NOMO-1 (cell line): Measurements from ENCODE around the gene MAP3K2.

Source experiments
- DNase-seq, 2 experiments: peaks; one replicate each; lab custom pipeline; 2025; ENCODE audit not compliant: unreplicated experiment in 2 of 2; lab: John Stamatoyannopoulos, UW

The MAP3K2 gene, protein sequence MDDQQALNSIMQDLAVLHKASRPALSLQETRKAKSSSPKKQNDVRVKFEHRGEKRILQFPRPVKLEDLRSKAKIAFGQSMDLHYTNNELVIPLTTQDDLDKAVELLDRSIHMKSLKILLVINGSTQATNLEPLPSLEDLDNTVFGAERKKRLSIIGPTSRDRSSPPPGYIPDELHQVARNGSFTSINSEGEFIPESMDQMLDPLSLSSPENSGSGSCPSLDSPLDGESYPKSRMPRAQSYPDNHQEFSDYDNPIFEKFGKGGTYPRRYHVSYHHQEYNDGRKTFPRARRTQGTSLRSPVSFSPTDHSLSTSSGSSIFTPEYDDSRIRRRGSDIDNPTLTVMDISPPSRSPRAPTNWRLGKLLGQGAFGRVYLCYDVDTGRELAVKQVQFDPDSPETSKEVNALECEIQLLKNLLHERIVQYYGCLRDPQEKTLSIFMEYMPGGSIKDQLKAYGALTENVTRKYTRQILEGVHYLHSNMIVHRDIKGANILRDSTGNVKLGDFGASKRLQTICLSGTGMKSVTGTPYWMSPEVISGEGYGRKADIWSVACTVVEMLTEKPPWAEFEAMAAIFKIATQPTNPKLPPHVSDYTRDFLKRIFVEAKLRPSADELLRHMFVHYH

DNA sequence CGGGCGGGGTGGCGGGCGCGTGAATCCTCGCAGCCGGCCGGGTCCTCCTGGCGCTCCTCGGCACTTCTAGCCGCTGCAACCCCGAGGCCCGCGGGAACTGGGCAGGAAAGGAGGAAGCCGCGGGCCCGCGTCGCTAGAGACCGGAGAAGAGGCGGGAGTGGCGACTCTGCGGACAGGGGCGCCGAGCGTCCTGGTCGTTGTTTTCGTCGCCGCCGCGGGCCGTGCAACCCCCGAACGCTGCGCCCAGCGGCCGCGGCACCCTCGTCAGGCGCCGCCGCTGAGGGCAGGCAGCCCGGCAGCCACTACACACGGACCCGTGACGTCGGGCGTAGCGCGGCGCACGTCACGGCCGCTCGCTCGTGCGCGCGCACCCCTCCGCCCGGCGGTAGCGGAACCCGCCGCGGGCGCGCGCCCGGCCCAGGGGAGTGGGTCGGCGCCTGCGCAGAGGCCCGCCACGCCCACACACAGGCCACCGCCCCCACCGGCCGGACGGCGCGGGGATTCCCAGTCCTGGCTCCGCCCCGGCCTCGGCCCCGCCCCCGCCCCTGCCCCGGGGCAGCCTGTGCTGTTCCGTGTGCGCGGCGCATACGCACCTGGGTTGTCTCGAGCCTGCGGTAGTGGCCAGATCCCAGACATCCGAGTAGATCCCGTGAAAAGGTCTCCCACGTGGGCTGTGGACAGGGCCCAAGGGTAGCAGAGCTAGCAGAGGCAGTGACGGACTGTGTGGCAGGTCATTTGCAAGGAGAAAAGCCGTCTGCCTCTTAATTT, at the start of gene MAP3K2:
Gene MAP3K2 (minus strand): TSS at position 321 of the 768 bp plus-strand sequence. CDS start 44,846 bp downstream, outside the sequence.
- peak; percentile 74 to 91 for DNase-seq

DNA sequence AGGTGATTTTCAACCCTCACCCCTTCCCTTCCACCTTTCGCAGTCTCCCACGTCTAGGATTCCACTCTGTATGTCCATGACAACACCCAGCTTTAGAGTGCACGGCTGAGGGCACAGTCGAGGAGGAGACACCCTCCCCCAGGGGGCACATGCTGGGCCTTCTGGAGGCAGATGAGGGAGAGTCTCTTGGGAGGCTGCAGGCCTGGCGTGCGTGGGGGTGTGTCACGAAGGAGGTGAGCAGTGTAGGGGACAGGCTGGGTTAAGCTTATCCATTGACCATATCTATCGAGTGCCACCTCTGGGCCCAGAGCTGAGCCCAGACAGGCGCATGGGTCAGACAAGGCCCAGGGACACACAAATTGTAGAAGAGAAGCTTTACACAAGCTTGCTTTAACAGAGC, 49.3 kb upstream of the MAP3K2 start:
- no peak for DNase-seq

DNA sequence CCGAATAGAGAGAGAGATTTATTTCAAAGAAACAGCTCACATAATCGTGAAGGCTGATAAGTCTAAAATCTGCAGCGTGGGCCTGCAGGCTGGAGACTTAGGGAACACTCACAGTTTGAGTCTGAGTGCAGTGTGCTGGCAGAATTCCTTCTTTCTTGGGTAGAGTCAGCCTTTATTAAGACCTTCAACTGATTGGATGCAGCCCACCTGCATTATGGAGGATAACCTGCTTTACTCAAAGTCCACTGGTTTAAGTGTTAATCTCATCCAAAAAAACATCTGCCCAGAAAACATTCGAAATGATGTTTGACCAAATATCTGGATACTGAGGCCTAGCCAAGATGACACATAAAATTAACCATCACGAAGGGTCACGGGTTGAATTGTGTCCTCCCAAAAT, 46.7 kb upstream of the MAP3K2 start:
- no peak for DNase-seq

DNA sequence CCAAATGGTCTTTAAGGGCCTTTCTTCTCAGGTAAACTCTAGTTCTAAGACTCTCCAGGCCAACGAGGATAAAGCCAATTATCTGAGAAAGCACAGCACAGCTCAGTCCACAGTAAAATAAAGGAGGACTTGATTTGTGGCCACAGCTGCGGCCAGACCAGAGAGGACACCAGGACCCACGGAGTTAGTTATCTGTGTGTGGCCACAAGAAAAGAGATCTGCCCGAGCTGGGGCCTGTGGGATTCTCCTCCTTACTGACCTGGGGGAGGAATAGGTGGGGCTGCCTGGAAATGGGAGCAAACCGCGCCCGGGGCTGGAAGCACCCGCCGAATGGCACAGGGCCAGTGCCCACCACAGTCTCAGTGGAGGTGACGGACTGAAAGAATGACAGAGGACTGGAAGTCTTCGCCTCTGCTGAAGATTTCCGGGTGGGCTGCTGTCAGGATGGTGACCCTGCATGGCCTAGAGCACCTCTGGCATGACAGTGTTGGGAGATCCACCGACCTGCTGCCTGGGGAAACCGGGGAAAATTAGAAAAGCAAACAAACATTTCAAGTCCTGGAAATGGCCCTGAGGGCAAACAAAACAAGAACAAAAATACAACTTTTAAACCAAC, 43.7 kb upstream of the MAP3K2 start:
- DNase-seq = no peak

DNA sequence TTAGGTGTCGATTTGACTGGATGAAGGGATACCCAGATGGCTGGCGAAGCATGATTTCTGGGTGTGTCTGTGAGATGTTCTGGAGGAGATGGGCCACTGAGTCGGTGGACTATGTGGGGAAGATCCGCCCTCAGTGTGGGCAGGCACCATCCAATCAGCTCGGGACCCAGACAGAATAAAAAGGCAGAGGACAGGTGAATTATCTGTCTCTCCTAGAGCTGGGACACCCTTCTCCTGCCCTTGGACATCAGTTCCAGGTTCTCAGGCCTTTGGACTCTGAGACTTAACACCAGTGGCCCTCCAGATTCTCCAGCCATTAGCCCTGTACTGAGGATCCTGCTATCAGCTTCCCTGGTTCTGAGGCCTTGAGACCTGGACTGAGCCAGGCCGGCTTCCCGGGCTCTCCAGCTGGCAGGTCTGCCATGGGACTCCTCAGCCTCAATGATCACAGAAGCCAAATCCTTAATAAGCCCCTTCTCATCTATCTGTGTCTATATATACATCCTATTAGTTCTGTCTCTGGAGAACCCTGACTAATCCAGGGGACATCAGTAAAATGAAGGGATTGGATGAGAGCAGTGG, 42.2 kb upstream of the MAP3K2 start:
- no peak for DNase-seq

DNA sequence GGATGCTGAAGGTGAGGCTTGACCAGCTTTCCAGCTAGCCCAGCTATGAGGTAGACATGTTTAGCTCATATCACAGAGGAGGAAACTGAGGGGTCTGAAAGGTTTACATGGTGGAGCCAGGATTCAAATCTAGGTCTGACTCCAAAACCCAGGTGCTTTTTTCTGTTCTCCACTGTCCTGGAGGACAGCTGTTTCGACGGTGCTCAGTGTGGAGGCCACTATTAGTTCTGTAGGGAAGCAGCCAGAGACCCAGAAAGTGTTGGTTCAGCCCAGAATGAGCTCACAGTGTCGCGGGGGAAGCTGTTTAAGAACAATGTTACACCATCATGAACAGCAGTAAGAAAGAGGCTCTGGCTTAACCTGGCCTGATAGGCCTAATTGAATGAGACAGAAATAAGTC, 41.5 kb upstream of the MAP3K2 start:
- no peak for DNase-seq

DNA sequence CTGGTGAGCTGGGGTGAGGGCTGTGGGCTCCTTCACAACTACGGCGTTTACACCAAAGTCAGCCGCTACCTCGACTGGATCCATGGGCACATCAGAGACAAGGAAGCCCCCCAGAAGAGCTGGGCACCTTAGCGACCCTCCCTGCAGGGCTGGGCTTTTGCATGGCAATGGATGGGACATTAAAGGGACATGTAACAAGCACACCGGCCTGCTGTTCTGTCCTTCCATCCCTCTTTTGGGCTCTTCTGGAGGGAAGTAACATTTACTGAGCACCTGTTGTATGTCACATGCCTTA, 41.0 kb upstream of the MAP3K2 start:
- DNase-seq = no peak

DNA sequence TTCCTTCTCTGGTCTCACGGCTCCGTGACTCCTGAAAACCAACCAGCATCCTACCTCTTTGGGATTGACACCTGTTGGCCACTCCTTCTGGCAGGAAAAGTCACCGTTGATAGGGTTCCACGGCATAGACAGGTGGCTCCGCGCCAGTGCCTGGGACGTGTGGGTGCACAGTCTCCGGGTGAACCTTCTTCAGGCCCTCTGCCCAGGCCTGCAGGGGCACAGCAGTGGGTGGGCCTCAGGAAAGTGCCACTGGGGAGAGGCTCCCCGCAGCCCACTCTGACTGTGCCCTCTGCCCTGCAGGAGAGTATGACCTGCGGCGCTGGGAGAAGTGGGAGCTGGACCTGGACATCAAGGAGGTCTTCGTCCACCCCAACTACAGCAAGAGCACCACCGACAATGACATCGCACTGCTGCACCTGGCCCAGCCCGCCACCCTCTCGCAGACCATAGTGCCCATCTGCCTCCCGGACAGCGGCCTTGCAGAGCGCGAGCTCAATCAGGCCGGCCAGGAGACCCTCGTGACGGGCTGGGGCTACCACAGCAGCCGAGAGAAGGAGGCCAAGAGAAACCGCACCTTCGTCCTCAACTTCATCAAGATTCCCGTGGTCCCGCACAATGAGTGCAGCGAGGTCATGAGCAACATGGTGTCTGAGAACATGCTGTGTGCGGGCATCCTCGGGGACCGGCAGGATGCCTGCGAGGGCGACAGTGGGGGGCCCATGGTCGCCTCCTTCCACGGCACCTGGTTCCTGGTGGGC, 40.5 kb upstream of the MAP3K2 start:
- no peak for DNase-seq

DNA sequence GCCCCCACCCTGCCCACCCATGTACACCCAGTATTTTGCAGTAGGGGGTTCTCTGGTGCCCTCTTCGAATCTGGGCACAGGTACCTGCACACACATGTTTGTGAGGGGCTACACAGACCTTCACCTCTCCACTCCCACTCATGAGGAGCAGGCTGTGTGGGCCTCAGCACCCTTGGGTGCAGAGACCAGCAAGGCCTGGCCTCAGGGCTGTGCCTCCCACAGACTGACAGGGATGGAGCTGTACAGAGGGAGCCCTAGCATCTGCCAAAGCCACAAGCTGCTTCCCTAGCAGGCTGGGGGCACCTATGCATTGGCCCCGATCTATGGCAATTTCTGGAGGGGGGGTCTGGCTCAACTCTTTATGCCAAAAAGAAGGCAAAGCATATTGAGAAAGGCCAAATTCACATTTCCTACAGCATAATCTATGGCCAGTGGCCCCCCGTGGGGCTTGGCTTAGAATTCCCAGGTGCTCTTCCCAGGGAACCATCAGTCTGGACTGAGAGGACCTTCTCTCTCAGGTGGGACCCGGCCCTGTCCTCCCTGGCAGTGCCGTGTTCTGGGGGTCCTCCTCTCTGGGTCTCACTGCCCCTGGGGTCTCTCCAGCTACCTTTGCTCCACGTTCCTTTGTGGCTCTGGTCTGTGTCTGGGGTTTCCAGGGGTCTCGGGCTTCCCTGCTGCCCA, 39.7 kb upstream of the MAP3K2 start:
- DNase-seq = no peak

DNA sequence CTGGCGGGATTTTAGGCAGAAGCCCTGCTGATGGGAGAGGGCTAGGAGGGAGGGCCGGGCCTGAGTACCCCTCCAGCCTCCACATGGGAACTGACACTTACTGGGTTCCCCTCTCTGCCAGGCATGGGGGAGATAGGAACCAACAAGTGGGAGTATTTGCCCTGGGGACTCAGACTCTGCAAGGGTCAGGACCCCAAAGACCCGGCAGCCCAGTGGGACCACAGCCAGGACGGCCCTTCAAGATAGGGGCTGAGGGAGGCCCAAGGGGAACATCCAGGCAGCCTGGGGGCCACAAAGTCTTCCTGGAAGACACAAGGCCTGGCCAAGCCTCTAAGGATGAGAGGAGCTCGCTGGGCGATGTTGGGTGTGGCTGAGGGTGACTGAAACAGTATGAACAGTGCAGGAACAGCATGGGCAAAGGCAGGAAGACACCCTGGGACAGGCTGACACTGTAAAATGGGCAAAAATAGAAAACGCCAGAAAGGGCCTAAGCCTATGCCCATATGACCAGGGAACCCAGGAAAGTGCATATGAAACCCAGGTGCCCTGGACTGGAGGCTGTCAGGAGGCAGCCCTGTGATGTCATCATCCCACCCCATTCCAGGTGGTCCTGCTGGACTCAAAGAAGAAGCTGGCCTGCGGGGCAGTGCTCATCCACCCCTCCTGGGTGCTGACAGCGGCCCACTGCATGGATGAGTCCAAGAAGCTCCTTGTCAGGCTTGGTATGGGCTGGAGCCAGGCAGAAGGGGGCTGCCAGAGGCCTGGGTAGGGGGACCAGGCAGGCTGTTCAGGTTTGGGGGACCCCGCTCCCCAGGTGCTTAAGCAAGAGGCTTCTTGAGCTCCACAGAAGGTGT, 39.0 kb upstream of the MAP3K2 start:
- DNase-seq = no peak

DNA sequence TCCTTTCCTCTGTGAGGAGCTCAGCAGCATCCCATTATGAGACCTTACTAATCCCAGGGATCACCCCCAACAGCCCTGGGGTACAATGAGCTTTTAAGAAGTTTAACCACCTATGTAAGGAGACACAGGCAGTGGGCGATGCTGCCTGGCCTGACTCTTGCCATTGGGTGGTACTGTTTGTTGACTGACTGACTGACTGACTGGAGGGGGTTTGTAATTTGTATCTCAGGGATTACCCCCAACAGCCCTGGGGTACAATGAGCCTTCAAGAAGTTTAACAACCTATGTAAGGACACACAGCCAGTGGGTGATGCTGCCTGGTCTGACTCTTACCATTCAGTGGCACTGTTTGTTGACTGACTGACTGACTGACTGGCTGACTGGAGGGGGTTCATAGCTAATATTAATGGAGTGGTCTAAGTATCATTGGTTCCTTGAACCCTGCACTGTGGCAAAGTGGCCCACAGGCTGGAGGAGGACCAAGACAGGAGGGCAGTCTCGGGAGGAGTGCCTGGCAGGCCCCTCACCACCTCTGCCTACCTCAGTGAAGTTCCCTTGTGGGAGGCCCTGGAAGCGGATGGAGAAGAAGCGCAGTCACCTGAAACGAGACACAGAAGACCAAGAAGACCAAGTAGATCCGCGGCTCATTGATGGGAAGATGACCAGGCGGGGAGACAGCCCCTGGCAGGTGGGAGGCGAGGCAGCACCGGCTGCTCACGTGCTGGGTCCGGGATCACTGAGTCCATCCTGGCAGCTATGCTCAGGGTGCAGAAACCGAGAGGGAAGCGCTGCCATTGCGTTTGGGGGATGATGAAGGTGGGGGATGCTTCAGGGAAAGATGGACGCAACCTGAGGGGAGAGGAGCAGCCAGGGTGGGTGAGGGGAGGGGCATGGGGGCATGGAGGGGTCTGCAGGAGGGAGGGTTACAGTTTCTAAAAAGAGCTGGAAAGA, 38.0 kb upstream of the MAP3K2 start:
- DNase-seq = no peak

DNA sequence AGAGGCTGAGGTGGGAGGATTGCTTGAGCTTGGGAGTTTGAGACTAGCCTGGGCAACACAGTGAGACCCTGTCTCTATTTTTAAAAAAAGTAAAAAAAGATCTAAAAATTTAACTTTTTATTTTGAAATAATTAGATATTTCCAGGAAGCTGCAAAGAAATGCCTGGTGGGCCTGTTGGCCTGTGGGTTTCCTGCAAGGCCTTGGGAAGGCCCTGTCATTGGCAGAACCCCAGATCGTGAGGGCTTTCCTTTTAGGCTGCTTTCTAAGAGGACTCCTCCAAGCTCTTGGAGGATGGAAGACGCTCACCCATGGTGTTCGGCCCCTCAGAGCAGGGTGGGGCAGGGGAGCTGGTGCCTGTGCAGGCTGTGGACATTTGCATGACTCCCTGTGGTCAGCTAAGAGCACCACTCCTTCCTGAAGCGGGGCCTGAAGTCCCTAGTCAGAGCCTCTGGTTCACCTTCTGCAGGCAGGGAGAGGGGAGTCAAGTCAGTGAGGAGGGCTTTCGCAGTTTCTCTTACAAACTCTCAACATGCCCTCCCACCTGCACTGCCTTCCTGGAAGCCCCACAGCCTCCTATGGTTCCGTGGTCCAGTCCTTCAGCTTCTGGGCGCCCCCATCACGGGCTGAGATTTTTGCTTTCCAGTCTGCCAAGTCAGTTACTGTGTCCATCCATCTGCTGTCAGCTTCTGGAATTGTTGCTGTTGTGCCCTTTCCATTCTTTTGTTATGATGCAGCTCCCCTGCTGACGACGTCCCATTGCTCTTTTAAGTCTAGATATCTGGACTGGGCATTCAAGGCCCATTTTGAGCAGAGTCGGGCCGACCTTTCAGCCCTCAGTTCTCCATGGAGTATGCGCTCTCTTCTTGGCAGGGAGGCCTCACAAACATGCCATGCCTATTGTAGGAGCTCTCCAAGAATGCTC, 37.1 kb upstream of the MAP3K2 start:
- no peak for DNase-seq

DNA sequence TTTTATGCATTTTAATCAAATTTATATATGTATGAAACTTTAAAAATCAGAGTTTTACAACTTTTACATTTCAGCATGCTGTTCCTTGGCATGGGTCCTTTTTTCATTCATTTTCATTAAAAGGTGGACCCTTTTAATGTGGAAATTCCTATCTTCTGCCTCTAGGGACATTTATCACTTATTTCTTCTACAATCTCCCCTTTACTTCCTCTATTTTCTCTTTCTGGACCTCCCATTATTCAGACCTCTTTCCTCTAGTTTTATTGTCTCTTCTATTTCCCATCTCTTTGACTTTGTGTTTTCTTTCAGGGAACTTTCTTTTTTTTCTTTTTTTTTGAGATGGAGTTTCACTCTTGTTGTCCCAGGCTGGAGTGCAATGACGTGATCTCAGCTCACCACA, 36.1 kb upstream of the MAP3K2 start:
- DNase-seq = peak in 1 of 2 experiments; percentile 60

DNA sequence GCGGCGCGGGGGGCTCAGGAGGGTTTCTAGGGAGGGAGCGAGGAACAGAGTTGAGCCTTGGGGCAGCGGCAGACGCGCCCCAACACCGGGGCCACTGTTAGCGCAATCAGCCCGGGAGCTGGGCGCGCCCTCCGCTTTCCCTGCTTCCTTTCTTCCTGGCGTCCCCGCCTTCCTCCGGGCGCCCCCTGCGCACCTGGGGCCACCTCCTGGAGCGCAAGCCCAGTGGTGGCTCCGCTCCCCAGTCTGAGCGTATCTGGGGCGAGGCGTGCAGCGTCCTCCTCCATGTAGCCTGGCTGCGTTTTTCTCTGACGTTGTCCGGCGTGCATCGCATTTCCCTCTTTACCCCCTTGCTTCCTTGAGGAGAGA, 35.7 kb upstream of the MAP3K2 start:
- DNase-seq = no peak

DNA sequence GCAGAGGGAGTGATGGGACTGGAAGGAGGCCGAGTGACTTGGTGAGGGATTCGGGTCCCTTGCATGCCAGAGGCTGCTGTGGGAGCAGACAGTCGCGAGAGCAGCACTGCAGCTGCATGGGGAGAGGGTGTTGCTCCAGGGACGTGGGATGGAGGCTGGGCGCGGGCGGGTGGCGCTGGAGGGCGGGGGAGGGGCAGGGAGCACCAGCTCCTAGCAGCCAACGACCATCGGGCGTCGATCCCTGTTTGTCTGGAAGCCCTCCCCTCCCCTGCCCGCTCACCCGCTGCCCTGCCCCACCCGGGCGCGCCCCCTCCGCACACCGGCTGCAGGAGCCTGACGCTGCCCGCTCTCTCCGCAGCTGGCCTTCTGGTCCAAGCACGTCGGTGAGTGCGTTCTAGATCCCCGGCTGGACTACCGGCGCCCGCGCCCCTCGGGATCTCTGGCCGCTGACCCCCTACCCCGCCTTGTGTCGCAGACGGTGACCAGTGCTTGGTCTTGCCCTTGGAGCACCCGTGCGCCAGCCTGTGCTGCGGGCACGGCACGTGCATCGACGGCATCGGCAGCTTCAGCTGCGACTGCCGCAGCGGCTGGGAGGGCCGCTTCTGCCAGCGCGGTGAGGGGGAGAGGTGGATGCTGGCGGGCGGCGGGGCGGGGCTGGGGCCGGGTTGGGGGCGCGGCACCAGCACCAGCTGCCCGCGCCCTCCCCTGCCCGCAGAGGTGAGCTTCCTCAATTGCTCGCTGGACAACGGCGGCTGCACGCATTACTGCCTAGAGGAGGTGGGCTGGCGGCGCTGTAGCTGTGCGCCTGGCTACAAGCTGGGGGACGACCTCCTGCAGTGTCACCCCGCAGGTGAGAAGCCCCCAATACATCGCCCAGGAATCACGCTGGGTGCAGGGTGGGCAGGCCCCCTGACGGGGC, 35.0 kb upstream of the MAP3K2 start:
- peak; percentile 50 to 70 for DNase-seq
